Uterus (tissue), 4 donors: ENCODE data around the gene CDH4. TPM values are rescaled to one million over a fixed set of nuclear protein-coding genes. Genes with fewer than 3 reads are reported as not detected.

Experiments used
- DNase-seq, 2 donors: peaks; one replicate each; pipeline ENCODE4 v3.0.0-alpha.2; 2019 to 2020
- H3K27ac ChIP-seq, 2 donors: fragments of 200-600 bp; sonication (generic); 1 replicate in 1 of 2; 2 replicates in 1 of 2; pipeline ENCODE4 v1.5.1; 2016 to 2018
- H3K27me3 ChIP-seq, 2 donors: fragments of 200-600 bp; sonication (generic); one replicate each; pipeline ENCODE4 v1.5.1; 2018 to 2019; ENCODE audit warnings: control low read depth in 1 of 2
- H3K36me3 ChIP-seq, 2 donors: fragments of 200-600 bp; sonication (generic); one replicate each; pipeline ENCODE4 v1.5.1; 2019; ENCODE audit warnings: control low read depth in 1 of 2
- H3K4me1 ChIP-seq, 2 donors: fragments of 200-600 bp; sonication (generic); one replicate each; pipeline ENCODE4 v1.5.1; 2018 to 2019; ENCODE audit warnings: control low read depth in 1 of 2
- H3K4me3 ChIP-seq, 2 donors: fragments of 200-600 bp; sonication (generic); 1 replicate in 1 of 2; 2 replicates in 1 of 2; pipeline ENCODE4 v1.5.1; 2018 to 2019; ENCODE audit warnings: mild to moderate bottlenecking in 1 of 2
- H3K9me3 ChIP-seq, 2 donors: fragments of 200-600 bp; sonication (generic); one replicate each; pipeline ENCODE4 v1.5.1; 2019; ENCODE audit warnings: control low read depth in 1 of 2
- POLR2A ChIP-seq, 2 donors: fragments of 450-650 bp; IDR thresholded peaks; one replicate each; pipeline ENCODE4 v1.6.1; 2016; ENCODE audit warnings: antibody characterized with exemption in 2 of 2, mild to moderate bottlenecking in 1 of 2, moderate library complexity in 1 of 2
- intact Hi-C: fragments of 100-400 bp; cut with DNase I; formaldehyde crosslinking; loops from one replicate; pipeline ENCODE4 v1.15.1; 2023; ENCODE audit warnings: low total_unique reads
- total RNA-seq, 4 donors: library from RNA; depleted of rRNA in 3 of 4; stranded (reverse); fragments of >200 nt in 3 of 4; gene quantifications; one replicate each; pipeline versions ENCODE4 v1.1.0 to v1.2.4, GENCODE V29; 2014 to 2023
- TF ChIP-seq, protein P1 (sequence below), 4 experiments: fragments of 200-600 bp in 2 of 4; fragments of 450-650 bp in 2 of 4; sonication (generic) in 2 of 4; IDR thresholded peaks; one replicate each; pipeline ENCODE4 v1.5.1; 2016 to 2019; ENCODE audit warnings: antibody characterized with exemption in 4 of 4, mild to moderate bottlenecking in 2 of 4, moderate library complexity in 1 of 4
- donor health status: DM: yes; HTN: yes; CAD: no.

The CDH4 gene
- total RNA-seq, 4 donors from 2014 or later = under 0.01 to 0.55 TPM; not detected in 2

- Histone ChIP-seq H3K4me1 (no peaks in the 10 kb centered on the region), H3K36me3 (no peaks in the 10 kb centered on the region), H3K27me3 (no peaks in the 10 kb centered on the region), H3K9me3 (no peaks in the 10 kb centered on the region), H3K4me3 (no peak overlapping the region), H3K27ac (no peak overlapping the region)
- intact Hi-C loops = loop anchor here (10.0 kb wide), 1 partner anchor 60 kb away; no protein-coding TSS in a partner anchor
- no peak for TF ChIP-seq POLR2A (IDR thresholded peaks at IDR 0.05)
- TF ChIP-seq, protein P1, sequence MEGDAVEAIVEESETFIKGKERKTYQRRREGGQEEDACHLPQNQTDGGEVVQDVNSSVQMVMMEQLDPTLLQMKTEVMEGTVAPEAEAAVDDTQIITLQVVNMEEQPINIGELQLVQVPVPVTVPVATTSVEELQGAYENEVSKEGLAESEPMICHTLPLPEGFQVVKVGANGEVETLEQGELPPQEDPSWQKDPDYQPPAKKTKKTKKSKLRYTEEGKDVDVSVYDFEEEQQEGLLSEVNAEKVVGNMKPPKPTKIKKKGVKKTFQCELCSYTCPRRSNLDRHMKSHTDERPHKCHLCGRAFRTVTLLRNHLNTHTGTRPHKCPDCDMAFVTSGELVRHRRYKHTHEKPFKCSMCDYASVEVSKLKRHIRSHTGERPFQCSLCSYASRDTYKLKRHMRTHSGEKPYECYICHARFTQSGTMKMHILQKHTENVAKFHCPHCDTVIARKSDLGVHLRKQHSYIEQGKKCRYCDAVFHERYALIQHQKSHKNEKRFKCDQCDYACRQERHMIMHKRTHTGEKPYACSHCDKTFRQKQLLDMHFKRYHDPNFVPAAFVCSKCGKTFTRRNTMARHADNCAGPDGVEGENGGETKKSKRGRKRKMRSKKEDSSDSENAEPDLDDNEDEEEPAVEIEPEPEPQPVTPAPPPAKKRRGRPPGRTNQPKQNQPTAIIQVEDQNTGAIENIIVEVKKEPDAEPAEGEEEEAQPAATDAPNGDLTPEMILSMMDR (IDR thresholded peaks at IDR 0.05) = no peak
- no peak for DNase-seq
Measured at GRCh38 chr20:61765081-61765870, 513.2 kb downstream of the CDH4 start.

DNA sequence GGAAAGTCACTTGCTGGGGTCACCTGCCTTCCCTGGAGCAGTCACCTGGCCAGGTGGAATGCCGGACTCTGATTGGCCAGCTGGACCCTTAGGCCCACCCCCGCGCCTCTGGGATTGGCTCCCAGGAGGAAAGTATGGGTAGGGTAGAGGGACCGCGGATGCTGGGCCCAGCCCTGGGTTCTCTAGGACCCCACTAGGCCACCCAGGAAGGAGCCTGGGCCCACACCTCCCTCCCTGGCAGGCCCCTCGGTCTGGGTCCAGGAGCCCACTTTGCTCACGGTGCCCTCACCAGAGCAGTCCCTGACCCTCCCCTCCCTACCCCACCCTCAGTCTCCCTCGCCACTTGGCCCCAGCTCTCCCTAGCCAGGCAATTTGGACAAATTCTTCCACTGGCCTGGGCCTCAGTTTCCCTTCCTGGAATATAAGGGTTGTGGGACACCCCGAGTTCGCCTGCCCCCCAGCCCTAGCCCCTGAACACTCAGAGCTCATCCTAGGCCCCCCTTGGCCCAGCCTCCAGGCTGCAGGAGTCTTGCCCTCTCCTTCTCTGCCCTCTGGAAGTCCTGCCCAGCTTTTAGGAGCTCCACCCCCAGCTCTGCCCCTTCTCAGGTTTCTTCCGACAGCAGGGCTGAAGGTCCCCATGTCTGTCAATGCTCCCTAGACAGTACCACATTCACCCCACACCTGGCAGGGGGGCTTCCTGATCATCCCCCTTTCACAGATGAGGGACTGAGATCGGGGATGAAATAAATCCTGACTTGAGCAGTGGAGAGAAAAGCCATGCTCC, 514.0 kb downstream of the CDH4 start:
- H3K4me1 ChIP-seq = no peaks in the 10 kb centered on the region
- no peaks in the 10 kb centered on the region for H3K9me3 ChIP-seq
- DNase-seq = no peak
- H3K4me3 ChIP-seq = no peak overlapping the region
- intact Hi-C loops = loop anchor here (10.0 kb wide), 1 partner anchor 59 kb away; no protein-coding TSS in a partner anchor
- no peak for TF ChIP-seq POLR2A (IDR thresholded peaks at IDR 0.05)
- TF ChIP-seq, protein P1 (IDR thresholded peaks at IDR 0.05) = no peak
- no peaks in the 10 kb centered on the region for H3K27me3 ChIP-seq
- H3K27ac ChIP-seq = no peak overlapping the region
- no peaks in the 10 kb centered on the region for H3K36me3 ChIP-seq

GRCh38 chr20:61766921-61767610, 515.0 kb downstream of the CDH4 start:
- TF ChIP-seq POLR2A (IDR thresholded peaks at IDR 0.05) = no peak
- intact Hi-C loops = loop anchor here (10.0 kb wide), 1 partner anchor 58 kb away; no protein-coding TSS in a partner anchor
- H3K27me3 ChIP-seq = no peaks in the 10 kb centered on the region
- H3K36me3 ChIP-seq = no peaks in the 10 kb centered on the region
- no peak overlapping the region for H3K27ac ChIP-seq
- no peaks in the 10 kb centered on the region for H3K9me3 ChIP-seq
- no peak overlapping the region for H3K4me3 ChIP-seq
- H3K4me1 ChIP-seq = no peaks in the 10 kb centered on the region
- no peak for DNase-seq

DNA sequence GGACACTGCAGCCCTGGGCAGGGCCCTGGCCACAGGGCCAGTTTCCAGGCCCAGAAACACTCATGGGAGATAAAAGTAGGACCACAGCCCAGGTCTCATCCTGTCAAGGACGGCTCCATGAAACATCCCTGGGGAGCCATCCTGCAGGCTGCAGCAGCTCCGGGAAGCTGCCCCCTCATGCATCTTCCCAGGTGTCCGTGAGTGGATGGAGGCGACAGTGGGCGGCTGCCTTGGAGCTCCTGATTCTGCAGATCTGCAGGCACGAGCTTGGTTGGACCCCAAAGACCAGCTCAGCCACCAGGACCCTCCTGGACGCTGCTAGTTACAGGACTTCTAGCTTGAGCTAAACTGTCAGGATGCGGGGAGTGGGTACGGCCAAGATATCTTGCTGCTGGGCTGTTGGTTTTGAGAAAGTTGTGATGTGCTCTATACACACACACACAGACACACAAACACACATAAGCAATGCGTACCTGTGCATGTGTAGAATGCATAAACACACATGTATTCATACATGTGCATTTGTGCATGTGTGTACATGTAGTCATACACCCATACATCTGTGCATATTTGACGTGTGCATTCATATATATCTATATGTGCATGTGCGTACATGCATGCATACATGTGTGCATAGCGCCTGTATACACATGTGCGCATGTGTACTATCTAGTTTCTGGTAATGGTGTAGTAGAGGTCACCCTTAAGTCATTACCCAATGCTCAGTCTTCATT, 515.9 kb downstream of the CDH4 start:
- Histone ChIP-seq H3K4me1 (no peaks in the 10 kb centered on the region), H3K27ac (no peak overlapping the region), H3K36me3 (no peaks in the 10 kb centered on the region), H3K9me3 (no peaks in the 10 kb centered on the region), H3K27me3 (no peaks in the 10 kb centered on the region), H3K4me3 (no peak overlapping the region)
- TF ChIP-seq, protein P1 (IDR thresholded peaks at IDR 0.05) = no peak
- DNase-seq = no peak
- intact Hi-C loops = loop anchor here (10.0 kb wide), 1 partner anchor 57 kb away; no protein-coding TSS in a partner anchor
